Endothelial cell of umbilical vein (primary cell): ENCODE data around the gene POR. TPM values are rescaled to one million over a fixed set of nuclear protein-coding genes. Genes with fewer than 3 reads are reported as not detected.

Experiments used
- BruUV-seq: library from RNA; stranded (reverse); fragments of 400-500 nt; replicated peaks from 2 replicates; lab custom pipeline; 2021; lab: Mats Ljungman, UMichigan
- CTCF ChIA-PET: fragments of 300-600, 350-600 bp; sonication (Branson Sonifier 250); formaldehyde crosslinking; loops from one replicate; lab custom pipeline; 2021; ENCODE audit warnings: antibody characterized with exemption, inconsistent platforms; lab: Charles Lee
- POLR2A ChIA-PET: fragments of 300-600, 350-600 bp; sonication (Branson Sonifier 250); formaldehyde crosslinking; loops from one replicate; lab custom pipeline; 2021; ENCODE audit warnings: antibody characterized with exemption, inconsistent platforms; lab: Charles Lee
- DNase-seq: peaks from one replicate; pipeline ENCODE4 v3.0.0-alpha.2; 2011; ENCODE audit warnings: low read depth, low spot score
- FAIRE-seq: peaks from 2 replicates; lab custom pipeline; 2011; peaks lifted over from hg19 to GRCh38; lab: Jason Lieb, UNC
- H2AFZ ChIP-seq: 2 replicates; pipeline ENCODE4 v1.6.0; 2012; ENCODE audit warnings: low read depth, low read length, control low read depth, inconsistent platforms
- H3K27ac ChIP-seq: 2 replicates; pipeline ENCODE4 v1.5.1; 2011; ENCODE audit warnings: low read depth, mild to moderate bottlenecking, control low read depth, low read length, moderate library complexity; ENCODE audit not compliant: insufficient read depth
- H3K27me3 ChIP-seq, 2 experiments: 2 replicates each; pipeline versions ENCODE4 v1.6.0 to v1.6.1; 2011; ENCODE audit warnings: low read length in 2 of 2, mixed read lengths in 1 of 2; ENCODE audit not compliant: control insufficient read depth in 2 of 2, insufficient read depth in 2 of 2
- H3K36me3 ChIP-seq, 2 experiments: 2 replicates in 1 of 2; 3 replicates in 1 of 2; pipeline ENCODE4 v1.5.1; 2011; ENCODE audit warnings: low read length in 2 of 2, mild to moderate bottlenecking in 1 of 2, moderate library complexity in 1 of 2; ENCODE audit not compliant: control insufficient read depth in 2 of 2, insufficient read depth in 2 of 2; ENCODE audit errors: extremely low read depth in 1 of 2
- H3K4me1 ChIP-seq: 3 replicates; pipeline ENCODE4 v1.5.1; 2011; ENCODE audit warnings: mild to moderate bottlenecking, low read length; ENCODE audit not compliant: control insufficient read depth, insufficient read depth; ENCODE audit errors: extremely low read depth
- H3K4me2 ChIP-seq: 2 replicates; pipeline ENCODE4 v1.6.1; 2011; ENCODE audit warnings: low read length, control low read depth, mixed read lengths; ENCODE audit not compliant: insufficient read depth
- H3K4me3 ChIP-seq, 3 experiments: fragments of 200-600 bp in 1 of 3; sonication (generic), shearing (Covaris generic) in 1 of 3; replicated peaks in 1 of 3; 2 replicates each; pipeline ENCODE4 v1.5.1; 2011 to 2016; ENCODE audit warnings: control low read depth in 3 of 3, low read length in 3 of 3, mild to moderate bottlenecking in 2 of 3, inconsistent platforms in 1 of 3, low read depth in 1 of 3, moderate library complexity in 1 of 3; ENCODE audit not compliant: insufficient read depth in 1 of 3
- H3K79me2 ChIP-seq: 2 replicates; pipeline ENCODE4 v1.6.0; 2012; ENCODE audit warnings: low read length, inconsistent platforms; ENCODE audit not compliant: control insufficient read depth, insufficient read depth
- H3K9ac ChIP-seq: replicated peaks from 2 replicates; pipeline ENCODE3; 2011; ENCODE audit warnings: low read length, control low read depth; ENCODE audit not compliant: insufficient read depth; ENCODE audit errors: extremely low read depth
- H3K9me1 ChIP-seq: replicated peaks from 3 replicates; pipeline ENCODE4 v1.6.0; 2011; ENCODE audit warnings: mild to moderate bottlenecking, low read length; ENCODE audit not compliant: control insufficient read depth, insufficient read depth; ENCODE audit errors: extremely low read depth
- H3K9me3 ChIP-seq: replicated peaks from 2 replicates; pipeline ENCODE4 v1.5.1; 2012; ENCODE audit warnings: low read length, inconsistent platforms; ENCODE audit not compliant: control insufficient read depth, insufficient read depth
- H4K20me1 ChIP-seq: replicated peaks from 2 replicates; pipeline ENCODE3; 2011; ENCODE audit warnings: mild to moderate bottlenecking, low read length; ENCODE audit not compliant: control insufficient read depth, insufficient read depth; ENCODE audit errors: extremely low read depth
- FOS ChIP-seq: IDR thresholded peaks from 2 replicates; pipeline ENCODE4 v1.6.1; 2011; ENCODE audit warnings: mild to moderate bottlenecking, low read length, moderate library complexity, borderline replicate concordance; ENCODE audit not compliant: insufficient read depth
- JUN ChIP-seq: IDR thresholded peaks from 2 replicates; pipeline ENCODE4 v1.6.1; 2011; ENCODE audit warnings: borderline replicate concordance, low read depth; ENCODE audit not compliant: insufficient read length, insufficient read depth
- MYC ChIP-seq: IDR thresholded peaks from one replicate; pipeline ENCODE4 v1.6.1; 2011; ENCODE audit warnings: mild to moderate bottlenecking, low read depth, low read length
- POLR2A ChIP-seq: IDR thresholded peaks from 2 replicates; pipeline ENCODE4 v1.6.1; 2012; ENCODE audit warnings: low read depth, mild to moderate bottlenecking, control low read depth, low read length
- dilution Hi-C: fragments of 300-500 bp; cut with MboI; formaldehyde crosslinking; loops from one replicate; pipeline ENCODE4 v1.15.0; 2019; ENCODE audit warnings: low sequenced_read_pairs; ENCODE audit not compliant: extremely low pct_ligation_motif_present
- intact Hi-C: fragments of 100-400 bp; cut with micrococcal nuclease; formaldehyde crosslinking; loops from one replicate; pipeline ENCODE4 v1.10.0; 2022
- polyA plus RNA-seq, 4 experiments: library from polyadenylated mRNA; depleted of rRNA in 3 of 4; stranded (reverse) in 3 of 4; unstranded in 1 of 4; fragments of >200 nt; gene quantifications; 2 replicates each; pipeline versions ENCODE4 v1.2.1 to v1.2.3, GENCODE V29; 2011 to 2012; ENCODE audit warnings: missing spikeins in 1 of 4
- total RNA-seq: library from RNA; stranded (reverse); gene quantifications from 2 replicates; pipeline ENCODE4 v1.2.3, GENCODE V29; 2021
- TF ChIP-seq, protein P1 (sequence below), 2 donors: IDR thresholded peaks; 1 replicate in 1 of 2; 2 replicates in 1 of 2; pipeline ENCODE4 v1.5.1; 2011; ENCODE audit warnings: low read length in 2 of 2, mild to moderate bottlenecking in 2 of 2, moderate library complexity in 2 of 2, control low read depth in 1 of 2, inconsistent platforms in 1 of 2, low read depth in 1 of 2; ENCODE audit not compliant: insufficient read depth in 1 of 2; ENCODE audit errors: extremely low read depth in 1 of 2
- TF ChIP-seq, protein P2 (sequence below): IDR thresholded peaks from 2 replicates; pipeline ENCODE4 v1.6.1; 2011; ENCODE audit not compliant: insufficient read depth, insufficient read length

Gene POR
- total and polyA plus RNA-seq, 2 donors (not counting 3 experiments of a cell fraction or from before 2014, with no cell fraction given) = 59.5 to 73.6 TPM

DNA sequence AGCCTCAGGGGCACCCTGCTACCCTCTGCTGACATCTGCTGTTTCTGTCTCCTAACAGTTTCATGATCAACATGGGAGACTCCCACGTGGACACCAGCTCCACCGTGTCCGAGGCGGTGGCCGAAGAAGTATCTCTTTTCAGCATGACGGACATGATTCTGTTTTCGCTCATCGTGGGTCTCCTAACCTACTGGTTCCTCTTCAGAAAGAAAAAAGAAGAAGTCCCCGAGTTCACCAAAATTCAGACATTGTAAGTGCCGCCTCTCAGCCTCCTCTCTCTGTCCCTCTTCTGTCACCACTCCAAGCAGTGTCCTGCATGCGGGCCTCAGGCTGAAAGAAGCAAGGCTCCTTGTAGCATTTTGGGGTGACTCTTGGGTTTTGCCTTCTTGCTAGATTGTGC, 39.0 kb downstream of the POR start:
- no peaks in the 10 kb centered on the region for H3K27me3 ChIP-seq
- no peak for TF ChIP-seq POLR2A
- TF ChIP-seq MYC = no peak
- no peak for TF ChIP-seq FOS
- TF ChIP-seq, protein P1, sequence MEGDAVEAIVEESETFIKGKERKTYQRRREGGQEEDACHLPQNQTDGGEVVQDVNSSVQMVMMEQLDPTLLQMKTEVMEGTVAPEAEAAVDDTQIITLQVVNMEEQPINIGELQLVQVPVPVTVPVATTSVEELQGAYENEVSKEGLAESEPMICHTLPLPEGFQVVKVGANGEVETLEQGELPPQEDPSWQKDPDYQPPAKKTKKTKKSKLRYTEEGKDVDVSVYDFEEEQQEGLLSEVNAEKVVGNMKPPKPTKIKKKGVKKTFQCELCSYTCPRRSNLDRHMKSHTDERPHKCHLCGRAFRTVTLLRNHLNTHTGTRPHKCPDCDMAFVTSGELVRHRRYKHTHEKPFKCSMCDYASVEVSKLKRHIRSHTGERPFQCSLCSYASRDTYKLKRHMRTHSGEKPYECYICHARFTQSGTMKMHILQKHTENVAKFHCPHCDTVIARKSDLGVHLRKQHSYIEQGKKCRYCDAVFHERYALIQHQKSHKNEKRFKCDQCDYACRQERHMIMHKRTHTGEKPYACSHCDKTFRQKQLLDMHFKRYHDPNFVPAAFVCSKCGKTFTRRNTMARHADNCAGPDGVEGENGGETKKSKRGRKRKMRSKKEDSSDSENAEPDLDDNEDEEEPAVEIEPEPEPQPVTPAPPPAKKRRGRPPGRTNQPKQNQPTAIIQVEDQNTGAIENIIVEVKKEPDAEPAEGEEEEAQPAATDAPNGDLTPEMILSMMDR (IDR thresholded peaks at IDR 0.05; ENCODE audit: extremely low read depth in 1 of 2, insufficient read depth in 1 of 2, low read depth in 1 of 2, low read length in 2 of 2) = no peak
- TF ChIP-seq, protein P2, sequence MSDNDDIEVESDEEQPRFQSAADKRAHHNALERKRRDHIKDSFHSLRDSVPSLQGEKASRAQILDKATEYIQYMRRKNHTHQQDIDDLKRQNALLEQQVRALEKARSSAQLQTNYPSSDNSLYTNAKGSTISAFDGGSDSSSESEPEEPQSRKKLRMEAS = no peak
- TF ChIP-seq JUN = no peak
- CTCF ChIA-PET = interaction anchor here (1.5 kb wide), 1 partner anchor 12 kb away, joined by 4 read pairs; no protein-coding TSS in a partner anchor
- peaks cover 7% of the 10 kb centered on the region for H3K4me1 ChIP-seq
- FAIRE-seq (peak; percentile 8), DNase-seq (no peak)
- POLR2A ChIA-PET = interaction anchor here (0.5 kb wide), 1 partner anchor 36 kb away, joined by 3 read pairs; no protein-coding TSS in a partner anchor
- H3K4me3 ChIP-seq = no peak overlapping the region
- no peak overlapping the region for H3K9ac ChIP-seq
- H3K27ac ChIP-seq = no peak overlapping the region
- H3K9me3 ChIP-seq = no peaks in the 10 kb centered on the region
- no peaks in the 10 kb centered on the region for H4K20me1 ChIP-seq
- no TSS peak for BruUV-seq
- no peaks in the 10 kb centered on the region for H3K79me2 ChIP-seq
- no peak overlapping the region for H3K4me2 ChIP-seq
- peaks cover 5 to 6% of the 10 kb centered on the region in 2 experiments for H3K36me3 ChIP-seq
- H2AFZ ChIP-seq = no peak overlapping the region
- intact Hi-C loops (no loop called here), dilution Hi-C loops (no loop called here)
- no peaks in the 10 kb centered on the region for H3K9me1 ChIP-seq
